ENCODE results near the gene DAZ4.
"Not testable (repeated sequence)": the region's sequence is repeated elsewhere in the genome, so short reads cannot be mapped to it uniquely, and the experiment has no call there.

DAZ4 gene, protein sequence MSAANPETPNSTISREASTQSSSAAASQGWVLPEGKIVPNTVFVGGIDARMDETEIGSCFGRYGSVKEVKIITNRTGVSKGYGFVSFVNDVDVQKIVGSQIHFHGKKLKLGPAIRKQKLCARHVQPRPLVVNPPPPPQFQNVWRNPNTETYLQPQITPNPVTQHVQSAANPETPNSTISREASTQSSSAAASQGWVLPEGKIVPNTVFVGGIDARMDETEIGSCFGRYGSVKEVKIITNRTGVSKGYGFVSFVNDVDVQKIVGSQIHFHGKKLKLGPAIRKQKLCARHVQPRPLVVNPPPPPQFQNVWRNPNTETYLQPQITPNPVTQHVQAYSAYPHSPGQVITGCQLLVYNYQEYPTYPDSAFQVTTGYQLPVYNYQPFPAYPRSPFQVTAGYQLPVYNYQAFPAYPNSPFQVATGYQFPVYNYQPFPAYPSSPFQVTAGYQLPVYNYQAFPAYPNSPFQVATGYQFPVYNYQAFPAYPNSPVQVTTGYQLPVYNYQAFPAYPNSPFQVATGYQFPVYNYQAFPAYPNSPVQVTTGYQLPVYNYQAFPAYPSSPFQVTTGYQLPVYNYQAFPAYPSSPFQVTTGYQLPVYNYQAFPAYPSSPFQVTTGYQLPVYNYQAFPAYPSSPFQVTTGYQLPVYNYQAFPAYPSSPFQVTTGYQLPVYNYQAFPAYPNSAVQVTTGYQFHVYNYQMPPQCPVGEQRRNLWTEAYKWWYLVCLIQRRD

DNA sequence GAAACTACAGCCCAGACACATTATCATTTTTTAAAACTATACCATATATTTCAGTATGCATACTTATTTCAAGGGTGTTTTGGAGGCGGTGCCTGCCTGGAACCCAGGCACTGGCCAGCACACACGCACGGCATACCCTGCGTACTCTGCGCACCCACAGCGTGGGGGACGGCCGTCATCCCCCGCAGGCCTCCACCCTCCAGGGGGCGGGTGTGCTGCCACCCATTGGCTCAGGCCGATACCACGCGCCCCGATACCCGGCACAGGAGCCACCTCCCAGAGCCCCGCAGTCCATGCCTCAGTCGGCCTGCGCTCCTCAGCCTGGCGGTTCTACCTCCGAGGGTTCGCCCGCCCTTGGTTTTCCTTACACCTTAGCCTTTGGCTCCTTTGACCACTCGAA is at the start of gene DAZ4:
TSS of gene DAZ4 (plus strand) at position 301 of the 400 bp plus-strand sequence. CDS start 208 bp downstream, outside the sequence.
- not testable (repeated sequence) for DNase-seq (ENCODE audit: low read depth)

- not testable (repeated sequence) for DNase-seq (ENCODE audit: low read depth)
Observed at GRCh38 chrY:24813293-24813692, 20.4 kb upstream of the DAZ4 start, which contains the start of gene DAZ3. Gene DAZ3, minus strand, starts transcription at chrY:24813393. Its CDS starts 208 bp downstream, at chrY:24813185.

- DNase-seq (ENCODE audit: low read depth): not testable (repeated sequence)
Observed at GRCh38 chrY:24821836-24822235, 11.9 kb upstream of the DAZ4 start.

GRCh38 chrY:24824184-24824879 is 9.4 kb upstream of the DAZ4 start:
- not testable (repeated sequence) for DNase-seq (ENCODE audit: low read depth)

- not testable (repeated sequence) for DNase-seq (ENCODE audit: low read depth)
Observed at GRCh38 chrY:24825069-24825468, 8.7 kb upstream of the DAZ4 start.

All from non-pigmented ciliary epithelial cell (primary cell).